HG03159 (cell line): ENCODE measurements around the gene RGS18.
"Not testable (repeated sequence)": the region's sequence is repeated elsewhere in the genome, so short reads cannot be mapped to it uniquely, and the experiment has no call there.

Experiments used
- ATAC-seq: cut with Tn5 transposase; IDR thresholded peaks from one replicate; pipeline ENCODE4 v1.9.1; 2021; ENCODE audit warnings: mild to moderate bottlenecking, moderate library complexity; ENCODE audit not compliant: unreplicated experiment

Gene RGS18

GRCh38 chr1:192158181-192158580, at the start of gene RGS18:
Gene RGS18, plus strand, starts transcription at chr1:192158462. Its CDS starts 176 bp downstream, at chr1:192158638.
- ATAC-seq, result peak; percentile 88

- no peak for ATAC-seq
Measured at GRCh38 chr1:192109576-192109975, 48.7 kb upstream of the RGS18 start.

- no peak for ATAC-seq
Measured at GRCh38 chr1:192115000-192115399, 43.3 kb upstream of the RGS18 start.

DNA sequence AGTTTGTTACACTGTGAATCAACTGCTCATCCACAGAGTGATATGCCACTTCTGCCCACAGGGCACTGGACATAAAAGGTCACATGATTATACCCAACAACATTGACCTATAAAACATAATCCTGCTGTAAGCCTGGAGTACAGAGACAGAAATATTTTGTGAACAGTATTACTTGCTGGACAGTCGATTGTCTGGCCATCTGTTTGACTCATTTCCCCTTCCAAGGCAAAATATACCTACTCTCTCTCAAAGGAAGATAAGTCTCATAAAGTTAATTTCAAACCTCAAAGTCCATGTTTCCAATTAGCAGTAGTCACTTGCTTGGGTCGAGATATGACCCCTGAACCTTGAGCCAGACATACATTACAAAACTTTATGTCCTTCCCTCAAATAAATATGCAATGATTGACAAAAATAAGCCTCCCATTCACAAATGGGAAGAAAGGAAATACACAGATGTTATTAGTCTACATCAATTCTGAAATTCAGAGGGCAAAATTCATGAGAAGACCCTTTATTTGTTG, 39.3 kb upstream of the RGS18 start:
- no peak for ATAC-seq

DNA sequence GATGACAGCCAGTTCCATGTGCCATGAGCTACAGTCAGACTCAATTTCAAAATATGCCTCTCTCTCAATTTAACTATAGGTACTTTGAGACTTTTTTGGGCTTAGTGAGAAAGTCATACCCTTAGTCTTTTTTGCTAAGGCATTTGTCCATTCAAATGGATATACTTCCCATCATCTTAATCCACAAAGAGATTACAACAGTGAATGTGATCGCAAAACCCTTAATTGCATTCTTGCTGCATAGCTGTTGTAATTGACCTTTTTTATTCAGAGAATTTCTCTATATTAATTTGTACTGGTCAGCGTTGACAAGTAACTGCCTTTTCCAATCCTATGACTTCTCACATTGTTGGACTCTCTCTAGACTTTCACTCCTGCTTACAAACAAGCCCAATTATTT, 38.6 kb upstream of the RGS18 start:
- ATAC-seq, result no peak

GRCh38 chr1:192122668-192123067, 35.6 kb upstream of the RGS18 start:
- no peak for ATAC-seq

DNA sequence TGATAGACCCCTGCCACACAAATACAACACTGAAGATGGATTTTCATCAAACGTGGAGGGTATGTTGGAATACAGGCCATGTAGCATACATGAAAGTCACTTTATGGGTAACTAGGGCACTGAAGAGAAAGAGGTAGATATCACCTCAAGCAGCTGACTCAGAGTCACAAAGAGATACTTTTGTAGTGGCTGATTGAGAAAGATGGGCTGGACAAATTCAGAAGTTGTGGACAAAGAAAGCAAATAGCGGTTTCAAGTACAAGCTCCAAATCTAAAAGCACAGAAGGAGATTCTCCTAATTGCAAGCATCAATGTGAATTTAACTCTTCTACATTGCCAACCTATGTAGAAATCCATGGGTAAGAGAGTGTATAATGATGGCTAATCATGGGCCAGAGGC, 35.0 kb upstream of the RGS18 start:
- no peak for ATAC-seq

DNA sequence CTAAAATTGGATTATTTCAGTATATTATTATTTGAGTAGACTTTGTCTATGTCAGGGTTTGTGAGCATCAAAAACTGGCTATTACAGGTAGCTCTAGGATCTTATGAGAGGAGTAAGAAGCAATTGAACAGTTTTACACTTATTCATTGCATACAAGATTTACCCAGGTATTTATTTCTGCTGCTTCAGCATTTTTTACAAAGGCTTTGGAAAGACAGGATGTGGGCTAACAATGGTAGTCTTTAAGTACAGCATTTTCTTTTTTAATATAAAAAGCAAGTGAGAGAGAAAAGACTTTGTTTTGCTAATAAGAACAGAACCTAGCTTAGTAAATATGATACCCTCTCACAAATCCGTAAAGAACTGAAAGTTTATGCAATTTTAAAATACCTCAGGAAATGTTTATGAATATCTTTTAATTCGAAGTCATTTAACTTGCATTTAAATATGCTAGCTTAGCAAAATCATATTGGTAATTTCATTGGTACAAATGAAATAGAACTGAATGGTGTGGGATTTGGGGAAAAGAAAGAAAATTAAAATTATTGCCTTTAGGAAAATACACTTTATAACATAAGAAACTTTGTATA, 32.1 kb upstream of the RGS18 start:
- no peak for ATAC-seq

- no peak for ATAC-seq
Measured at GRCh38 chr1:192130175-192130574, 28.1 kb upstream of the RGS18 start.

DNA sequence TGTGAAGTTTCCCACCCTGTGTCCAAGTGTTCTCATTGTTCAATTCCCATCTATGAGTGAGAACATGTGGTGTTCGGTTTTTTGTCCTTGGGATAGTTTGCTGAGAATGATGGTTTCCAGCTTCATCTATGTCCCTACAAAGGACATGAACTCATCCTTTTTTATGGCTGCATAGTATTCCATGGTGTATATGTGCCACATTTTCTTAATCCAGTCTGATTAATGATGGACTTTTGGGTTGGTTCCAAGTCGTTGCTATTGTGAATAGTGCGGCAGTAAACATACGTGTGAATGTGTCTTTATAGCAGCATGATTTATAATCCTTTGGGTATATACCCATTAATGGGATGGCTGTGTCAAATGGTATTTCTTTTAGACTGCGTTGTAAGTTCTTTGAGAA, 27.4 kb upstream of the RGS18 start:
- ATAC-seq, result not testable (repeated sequence)

- no peak for ATAC-seq
Measured at GRCh38 chr1:192131914-192132313, 26.3 kb upstream of the RGS18 start.

GRCh38 chr1:192133350-192133926, 24.8 kb upstream of the RGS18 start:
- ATAC-seq, result no peak

DNA sequence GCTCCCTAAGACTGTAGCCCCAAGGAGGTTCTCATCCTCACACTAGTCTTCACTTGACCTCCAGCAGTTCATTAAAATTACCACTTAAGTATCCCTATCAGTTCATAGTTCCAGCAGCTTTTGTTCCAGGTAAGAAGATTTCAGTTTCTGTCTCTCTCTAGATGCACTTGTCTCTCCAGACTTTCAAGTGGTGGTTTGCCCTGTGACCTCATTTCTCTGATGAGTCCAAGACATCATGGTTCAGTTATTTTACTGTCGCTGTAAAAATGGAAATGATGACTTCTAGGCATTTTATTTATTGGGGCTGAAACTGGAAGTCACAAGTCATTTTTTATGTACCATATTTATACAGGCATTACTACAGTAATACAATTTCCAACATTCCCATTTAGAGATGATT, 17.9 kb upstream of the RGS18 start:
- no peak for ATAC-seq

DNA sequence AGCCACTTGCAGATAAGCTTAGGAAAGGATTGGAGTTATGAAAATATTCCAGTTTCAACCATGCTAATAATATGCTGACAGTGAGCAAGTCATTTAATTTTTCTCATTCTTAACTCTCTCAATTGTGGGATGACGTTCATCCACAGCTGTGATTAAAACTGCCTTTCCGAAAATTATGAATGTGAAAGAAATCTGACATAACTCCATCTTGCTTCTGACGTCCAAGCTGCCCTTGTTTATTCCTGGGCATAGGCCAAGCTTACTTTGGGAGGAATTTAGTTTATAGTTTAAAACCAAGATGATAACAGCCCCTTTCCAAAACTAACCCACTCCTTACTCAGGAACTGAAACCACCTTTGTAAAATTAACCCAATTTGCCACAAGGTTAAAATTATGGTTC, 11.0 kb upstream of the RGS18 start:
- no peak for ATAC-seq

DNA sequence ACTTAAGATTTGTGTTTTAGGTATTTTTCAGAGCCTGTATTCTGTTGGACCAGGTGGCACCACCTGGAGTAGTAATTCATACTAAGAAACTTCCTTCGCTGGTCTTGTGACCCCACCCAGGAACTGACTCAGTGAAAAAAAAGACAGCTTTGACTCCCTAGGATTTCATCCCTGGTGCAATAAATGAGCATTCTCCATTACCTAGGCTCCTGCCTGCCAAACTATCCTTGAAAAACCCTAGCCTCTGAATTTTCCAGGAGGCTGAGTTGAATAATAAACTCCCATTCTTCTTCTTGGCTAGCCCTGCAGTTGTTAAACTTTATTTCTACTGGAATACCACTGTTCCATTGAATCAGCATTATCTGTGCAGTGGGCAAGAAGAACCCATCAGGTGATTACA, 10.6 kb upstream of the RGS18 start:
- ATAC-seq, result no peak

GRCh38 chr1:192151176-192151575, 7.1 kb upstream of the RGS18 start:
- ATAC-seq, result no peak

GRCh38 chr1:192153276-192153675, 5.0 kb upstream of the RGS18 start:
- ATAC-seq, result no peak

DNA sequence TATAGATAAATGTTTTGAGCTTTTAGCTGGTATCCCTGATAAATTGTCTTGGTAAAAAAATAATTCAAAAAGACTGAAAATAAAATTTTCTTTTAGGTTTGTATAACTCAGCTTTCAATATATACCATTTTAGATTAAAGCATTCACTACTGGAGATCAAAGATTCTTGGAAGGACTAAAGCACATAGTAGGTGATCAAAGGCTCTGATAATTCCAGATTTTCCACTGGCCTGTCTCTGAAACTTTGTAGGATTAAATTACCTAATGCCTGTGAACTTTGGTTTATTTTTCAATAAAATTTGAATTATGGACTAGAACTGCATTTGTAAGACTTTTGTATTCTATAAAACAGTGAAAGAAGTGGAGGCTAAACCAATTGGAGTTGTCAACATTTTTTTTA, 1.2 kb upstream of the RGS18 start:
- no peak for ATAC-seq

DNA sequence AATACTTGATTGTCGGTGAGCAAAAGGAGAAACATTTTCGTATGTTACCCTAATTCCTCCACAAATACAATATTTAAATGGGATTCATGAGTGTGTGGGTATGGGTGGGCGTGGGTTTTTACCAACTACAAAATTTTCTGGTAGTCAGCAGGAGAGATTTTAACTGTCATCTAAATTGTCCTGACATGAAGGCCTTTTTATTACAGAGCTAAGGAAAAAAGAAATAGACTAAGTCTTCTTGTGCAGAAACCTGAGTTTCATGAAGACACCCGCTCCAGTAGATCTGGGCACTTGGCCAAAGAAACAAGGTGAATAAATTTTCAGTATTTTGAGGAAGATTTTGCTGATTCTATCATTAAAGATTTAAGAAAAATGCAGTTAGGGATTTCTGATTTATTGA, 752 bp downstream of the RGS18 start:
- no peak for ATAC-seq

- ATAC-seq, result no peak
Measured at GRCh38 chr1:192159781-192160180, 1.5 kb downstream of the RGS18 start.

- no peak for ATAC-seq
Measured at GRCh38 chr1:192160196-192160595, 1.9 kb downstream of the RGS18 start.

DNA sequence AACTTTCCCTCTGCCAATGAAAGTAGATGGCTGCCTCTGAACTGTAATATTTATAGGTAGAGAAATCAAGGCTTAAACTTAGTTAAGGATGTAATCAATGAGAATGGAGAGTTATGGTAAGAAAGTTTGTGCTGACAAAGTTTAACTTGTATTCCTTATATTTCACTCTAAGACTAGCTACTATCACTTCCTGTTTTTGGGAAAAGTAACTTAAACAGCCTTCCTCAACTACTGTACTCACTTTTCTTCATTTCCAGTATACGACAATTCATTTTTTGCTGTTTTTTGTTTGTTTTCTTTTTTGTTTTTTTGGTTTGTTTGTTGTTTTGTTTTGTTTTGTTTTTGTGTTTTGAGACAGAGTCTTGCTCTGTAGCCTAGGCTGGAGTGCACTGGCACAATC, 3.7 kb downstream of the RGS18 start:
- ATAC-seq, result no peak

GRCh38 chr1:192162376-192162775, 4.1 kb downstream of the RGS18 start:
- ATAC-seq, result no peak
